Measurements from ENCODE around the gene CMSS1.

Gene CMSS1

DNA sequence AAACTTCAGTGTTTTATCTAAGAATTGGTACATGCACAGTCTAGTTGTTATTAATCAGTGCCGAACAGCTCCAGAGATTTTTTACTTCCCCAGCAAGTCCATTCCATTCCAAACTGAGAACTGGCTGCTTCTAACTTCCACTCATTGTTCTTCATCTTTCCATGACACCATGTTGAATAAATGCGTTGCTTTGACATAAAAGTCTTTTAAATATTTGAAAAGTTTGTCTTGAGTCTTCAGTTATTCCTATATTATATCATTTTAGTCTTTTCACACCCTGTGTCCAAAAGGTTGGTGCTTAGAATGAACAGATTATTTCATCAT is 65.4 kb downstream of the CMSS1 start:
- Histone ChIP-seq H3K27ac (ENCODE audit: low read depth, low read length, poor library complexity, severe bottlenecking) (no peak overlapping the region), H3K4me2 (ENCODE audit: low read length) (no peak overlapping the region), H3K27me3 (ENCODE audit: insufficient read depth, low read length) (no peaks in the 10 kb centered on the region), H3K9me2 (ENCODE audit: low read depth, low read length) (no peaks in the 10 kb centered on the region), H3K4me1 (ENCODE audit: insufficient read depth, low read length, severe bottlenecking) (no peaks in the 10 kb centered on the region), H3K4me3 (ENCODE audit: low read depth, low read length, poor library complexity, severe bottlenecking) (no peak overlapping the region), H4K20me1 (ENCODE audit: insufficient read depth, low read length) (no peaks in the 10 kb centered on the region), H2AFZ (ENCODE audit: low read length) (no peak overlapping the region), H3F3A (ENCODE audit: insufficient read depth, low read length) (no peaks in the 10 kb centered on the region), H3K9me3 (ENCODE audit: low read length) (no peaks in the 10 kb centered on the region), H3K36me3 (ENCODE audit: insufficient read depth, low read length) (no peaks in the 10 kb centered on the region), H3K9ac (ENCODE audit: low read length) (no peak overlapping the region), H3K79me2 (ENCODE audit: insufficient read depth, low read length) (no peaks in the 10 kb centered on the region)
- TF ChIP-seq, protein P1, sequence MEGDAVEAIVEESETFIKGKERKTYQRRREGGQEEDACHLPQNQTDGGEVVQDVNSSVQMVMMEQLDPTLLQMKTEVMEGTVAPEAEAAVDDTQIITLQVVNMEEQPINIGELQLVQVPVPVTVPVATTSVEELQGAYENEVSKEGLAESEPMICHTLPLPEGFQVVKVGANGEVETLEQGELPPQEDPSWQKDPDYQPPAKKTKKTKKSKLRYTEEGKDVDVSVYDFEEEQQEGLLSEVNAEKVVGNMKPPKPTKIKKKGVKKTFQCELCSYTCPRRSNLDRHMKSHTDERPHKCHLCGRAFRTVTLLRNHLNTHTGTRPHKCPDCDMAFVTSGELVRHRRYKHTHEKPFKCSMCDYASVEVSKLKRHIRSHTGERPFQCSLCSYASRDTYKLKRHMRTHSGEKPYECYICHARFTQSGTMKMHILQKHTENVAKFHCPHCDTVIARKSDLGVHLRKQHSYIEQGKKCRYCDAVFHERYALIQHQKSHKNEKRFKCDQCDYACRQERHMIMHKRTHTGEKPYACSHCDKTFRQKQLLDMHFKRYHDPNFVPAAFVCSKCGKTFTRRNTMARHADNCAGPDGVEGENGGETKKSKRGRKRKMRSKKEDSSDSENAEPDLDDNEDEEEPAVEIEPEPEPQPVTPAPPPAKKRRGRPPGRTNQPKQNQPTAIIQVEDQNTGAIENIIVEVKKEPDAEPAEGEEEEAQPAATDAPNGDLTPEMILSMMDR (IDR thresholded peaks at IDR 0.05; ENCODE audit: low read length), result no peak
- TF ChIP-seq EZH2 (IDR thresholded peaks at IDR 0.05; ENCODE audit: borderline replicate concordance, low read length), result no peak

DNA sequence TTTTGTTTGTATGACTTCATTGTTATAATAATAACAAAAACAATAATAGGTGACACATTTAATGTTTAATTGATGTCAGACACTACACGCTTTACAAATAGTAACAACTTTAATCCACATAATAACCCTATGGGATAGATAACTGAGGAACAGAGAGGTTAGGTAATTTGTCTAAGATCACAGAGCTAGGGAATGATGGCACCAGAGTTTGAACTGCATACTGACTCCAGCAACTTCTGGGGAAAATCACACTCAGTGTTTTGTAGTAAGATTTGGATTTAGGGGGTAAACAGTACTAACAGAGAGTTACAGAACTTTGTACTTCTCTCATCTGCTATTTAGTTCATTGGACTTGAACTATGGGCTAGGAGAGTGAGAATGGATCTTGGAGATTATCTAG is 66.0 kb downstream of the CMSS1 start:
- Histone ChIP-seq H3K4me1 (ENCODE audit: insufficient read depth, low read length, severe bottlenecking) (no peaks in the 10 kb centered on the region), H4K20me1 (ENCODE audit: insufficient read depth, low read length) (no peaks in the 10 kb centered on the region), H3K79me2 (ENCODE audit: insufficient read depth, low read length) (no peaks in the 10 kb centered on the region), H3K4me3 (ENCODE audit: low read depth, low read length, poor library complexity, severe bottlenecking) (no peak overlapping the region), H3K36me3 (ENCODE audit: insufficient read depth, low read length) (no peaks in the 10 kb centered on the region), H3K27me3 (ENCODE audit: insufficient read depth, low read length) (no peaks in the 10 kb centered on the region), H3F3A (ENCODE audit: insufficient read depth, low read length) (no peaks in the 10 kb centered on the region), H3K4me2 (ENCODE audit: low read length) (no peak overlapping the region), H3K27ac (ENCODE audit: low read depth, low read length, poor library complexity, severe bottlenecking) (no peak overlapping the region), H3K9me2 (ENCODE audit: low read depth, low read length) (no peaks in the 10 kb centered on the region), H3K9ac (ENCODE audit: low read length) (no peak overlapping the region), H3K9me3 (ENCODE audit: low read length) (no peaks in the 10 kb centered on the region), H2AFZ (ENCODE audit: low read length) (no peak overlapping the region)
- no peak for TF ChIP-seq EZH2 (IDR thresholded peaks at IDR 0.05; ENCODE audit: borderline replicate concordance, low read length)
- TF ChIP-seq, protein P1 (IDR thresholded peaks at IDR 0.05; ENCODE audit: low read length), result no peak

DNA sequence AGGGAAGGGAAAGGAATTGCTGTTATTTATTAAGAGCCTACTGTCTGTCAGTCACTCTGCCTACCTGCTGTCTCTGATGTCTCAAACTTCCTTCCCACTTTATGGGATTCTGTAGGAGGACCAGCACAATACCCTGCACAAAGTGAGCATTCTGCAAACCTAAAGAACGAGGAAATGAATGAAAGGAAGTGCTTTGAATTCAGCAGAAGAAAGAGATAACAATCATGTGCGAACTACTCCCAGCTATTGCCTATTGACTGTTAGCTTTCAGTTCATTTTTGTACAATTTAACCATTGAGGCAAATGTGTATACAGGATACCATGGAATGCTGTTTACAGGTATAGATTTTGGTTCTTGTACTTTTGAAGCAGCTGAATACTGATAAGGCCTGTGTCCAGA is 66.8 kb downstream of the CMSS1 start:
- no peaks in the 10 kb centered on the region for H3F3A ChIP-seq (ENCODE audit: insufficient read depth, low read length)
- H3K9ac ChIP-seq (ENCODE audit: low read length), result no peak overlapping the region

More for the DNA sequence above, 66.8 kb downstream of the CMSS1 start:
- TF ChIP-seq, protein P1 (IDR thresholded peaks at IDR 0.05; ENCODE audit: low read length), result no peak
- TF ChIP-seq EZH2 (IDR thresholded peaks at IDR 0.05; ENCODE audit: borderline replicate concordance, low read length), result no peak
- Histone ChIP-seq H3K36me3 (ENCODE audit: insufficient read depth, low read length) (no peaks in the 10 kb centered on the region), H3K4me1 (ENCODE audit: insufficient read depth, low read length, severe bottlenecking) (no peaks in the 10 kb centered on the region), H3K4me2 (ENCODE audit: low read length) (no peak overlapping the region), H2AFZ (ENCODE audit: low read length) (no peak overlapping the region), H4K20me1 (ENCODE audit: insufficient read depth, low read length) (no peaks in the 10 kb centered on the region), H3K9me2 (ENCODE audit: low read depth, low read length) (no peaks in the 10 kb centered on the region), H3K4me3 (ENCODE audit: low read depth, low read length, poor library complexity, severe bottlenecking) (no peak overlapping the region), H3K79me2 (ENCODE audit: insufficient read depth, low read length) (no peaks in the 10 kb centered on the region), H3K27ac (ENCODE audit: low read depth, low read length, poor library complexity, severe bottlenecking) (no peak overlapping the region), H3K9me3 (ENCODE audit: low read length) (no peaks in the 10 kb centered on the region), H3K27me3 (ENCODE audit: insufficient read depth, low read length) (no peaks in the 10 kb centered on the region)

Measured in OCI-LY1 (cell line).